Activated effector memory CD4-positive, alpha-beta T cell treated with anti-CD3 and anti-CD28 coated beads, Interleukin-2, amount 50 U/mL, for 16 hours (primary cell): Measurements from ENCODE around the gene TUBB1.

Experiments used
- DNase-seq: peaks from one replicate; pipeline ENCODE4 v3.0.0-alpha.2; 2020

Gene TUBB1

DNA sequence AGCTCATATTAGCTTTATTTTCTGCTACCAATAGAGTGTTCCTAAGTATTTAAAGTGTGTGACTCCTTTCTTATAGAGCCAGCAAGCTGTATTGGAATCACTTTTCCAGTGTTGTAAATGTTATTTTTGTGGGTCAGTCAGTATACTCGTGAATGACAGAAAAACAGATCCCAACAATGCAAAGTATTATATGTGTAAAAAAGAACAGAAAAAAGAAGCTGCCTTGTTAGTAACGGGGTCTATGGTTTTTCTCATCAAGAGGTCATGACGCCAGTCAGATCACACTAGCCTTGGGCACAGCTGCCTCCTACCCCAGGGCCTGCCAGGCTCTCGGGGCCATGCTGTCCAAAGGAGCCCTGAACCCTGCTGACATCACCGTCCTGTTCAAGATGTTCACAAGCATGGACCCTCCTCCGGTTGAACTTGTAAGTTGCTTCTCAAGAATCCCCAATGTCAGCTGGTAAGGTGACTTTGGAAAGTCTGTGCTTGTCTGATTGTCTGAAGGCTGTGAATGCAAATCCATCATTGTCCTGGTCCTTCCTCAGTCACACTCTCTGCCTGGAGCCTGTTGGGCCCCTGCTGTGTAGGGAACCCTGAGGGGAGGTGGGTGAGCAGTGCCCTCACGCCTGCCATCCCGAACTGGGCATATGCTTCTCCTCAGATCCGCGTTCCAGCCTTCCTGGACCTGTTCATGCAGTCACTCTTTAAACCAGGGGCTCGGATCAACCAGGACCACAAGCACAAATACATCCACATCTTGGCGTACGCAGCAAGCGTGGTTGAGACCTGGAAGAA lies 28.4 kb upstream of the TUBB1 start:
- DNase-seq, result peak; percentile 34

GRCh38 chr20:58991715-58992114 lies 27.5 kb upstream of the TUBB1 start:
- peak; percentile 36 for DNase-seq

DNA sequence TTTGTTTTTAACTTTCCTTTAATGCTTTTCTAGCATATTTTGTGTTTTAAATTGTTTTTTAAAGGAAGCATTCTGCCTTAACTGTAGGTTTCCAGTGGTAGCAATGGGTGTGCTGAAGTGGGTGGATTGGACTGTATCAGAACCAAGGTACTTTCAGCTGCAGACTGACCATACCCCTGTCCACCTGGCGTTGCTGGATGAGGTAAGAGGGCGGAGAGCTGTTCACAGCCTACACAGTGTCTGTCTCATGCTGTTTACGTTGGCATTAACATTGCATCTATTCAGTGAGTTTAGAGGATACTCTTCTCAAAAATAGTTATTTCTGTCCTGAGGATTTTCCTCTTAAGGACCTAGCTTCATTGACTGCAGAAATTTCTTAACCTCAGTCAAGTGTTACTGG lies 26.3 kb upstream of the TUBB1 start:
- DNase-seq, result no peak

DNA sequence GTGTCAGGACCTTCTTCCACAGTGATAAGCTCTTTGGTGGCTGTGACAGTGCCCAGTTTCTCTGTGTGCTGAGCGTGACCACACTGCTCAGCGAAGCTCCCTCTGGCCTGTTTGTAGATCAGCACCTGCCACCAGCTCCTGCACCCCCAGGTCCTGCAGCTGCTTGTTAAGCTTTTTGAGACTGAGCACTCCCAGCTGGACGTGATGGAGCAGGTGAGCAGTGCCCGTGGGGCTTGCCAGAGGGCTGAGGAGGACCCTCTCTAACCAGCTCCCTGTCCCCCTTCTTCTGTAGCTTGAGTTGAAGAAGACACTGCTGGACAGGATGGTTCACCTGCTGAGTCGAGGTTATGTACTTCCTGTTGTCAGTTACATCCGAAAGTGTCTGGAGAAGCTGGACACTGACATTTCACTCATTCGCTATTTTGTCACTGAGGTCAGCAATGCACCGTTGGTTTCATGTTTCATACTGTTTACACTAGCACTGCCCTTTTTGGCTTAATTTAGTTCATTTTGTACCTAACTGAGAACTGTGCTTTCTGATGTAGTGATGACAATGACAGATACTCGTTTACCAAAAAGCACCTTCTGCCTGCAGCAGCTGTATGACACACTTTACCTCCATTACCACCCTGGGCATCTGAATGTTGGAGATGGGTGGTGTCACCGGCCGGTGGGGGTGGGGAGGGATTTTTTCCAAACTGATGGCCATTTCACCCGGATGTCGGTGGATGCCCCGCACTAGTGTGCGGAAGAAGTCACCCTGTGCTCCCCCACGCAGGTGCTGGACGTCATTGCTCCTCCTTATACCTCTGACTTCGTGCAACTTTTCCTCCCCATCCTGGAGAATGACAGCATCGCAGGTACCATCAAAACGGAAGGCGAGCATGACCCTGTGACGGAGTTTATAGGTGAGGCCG lies 25.6 kb upstream of the TUBB1 start:
- DNase-seq, result peak; percentile 60

DNA sequence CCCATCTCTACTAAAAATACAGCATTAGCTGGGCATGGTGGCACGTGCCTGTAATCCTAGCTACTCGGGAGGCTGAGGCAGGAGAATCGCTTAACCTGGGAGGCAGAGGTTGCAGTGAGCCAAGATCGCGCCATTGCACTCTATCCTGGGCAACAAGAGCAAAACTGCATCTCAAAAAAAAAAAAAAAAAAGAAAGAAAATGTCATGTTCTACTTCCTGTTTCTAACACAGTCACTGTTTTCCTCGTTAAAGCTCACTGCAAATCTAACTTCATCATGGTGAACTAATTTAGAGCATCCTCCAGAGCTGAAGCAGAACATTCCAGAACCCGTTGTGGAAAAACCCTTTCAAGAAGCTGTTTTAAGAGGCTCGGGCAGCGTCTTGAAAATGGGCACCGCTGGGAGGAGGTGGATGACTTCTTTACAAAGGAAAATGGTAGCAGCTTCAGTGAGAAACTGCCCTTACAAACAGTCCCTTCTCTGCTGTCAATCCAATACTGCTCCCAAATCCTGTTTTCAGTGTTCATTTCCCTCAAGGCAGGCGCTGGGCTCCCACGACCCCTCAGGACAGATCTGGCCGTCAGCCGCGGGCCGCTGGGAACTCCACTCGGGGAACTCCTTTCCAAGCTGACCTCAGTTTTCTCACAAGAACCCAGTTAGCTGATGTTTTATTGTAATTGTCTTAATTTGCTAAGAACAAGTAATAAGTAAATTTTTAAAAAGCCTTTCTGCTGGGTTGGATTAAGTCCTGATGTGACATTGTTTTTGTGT lies 24.7 kb upstream of the TUBB1 start:
- DNase-seq, result peak; percentile 38

GRCh38 chr20:58995461-58996225 lies 23.6 kb upstream of the TUBB1 start:
- peak; percentile 54 for DNase-seq

DNA sequence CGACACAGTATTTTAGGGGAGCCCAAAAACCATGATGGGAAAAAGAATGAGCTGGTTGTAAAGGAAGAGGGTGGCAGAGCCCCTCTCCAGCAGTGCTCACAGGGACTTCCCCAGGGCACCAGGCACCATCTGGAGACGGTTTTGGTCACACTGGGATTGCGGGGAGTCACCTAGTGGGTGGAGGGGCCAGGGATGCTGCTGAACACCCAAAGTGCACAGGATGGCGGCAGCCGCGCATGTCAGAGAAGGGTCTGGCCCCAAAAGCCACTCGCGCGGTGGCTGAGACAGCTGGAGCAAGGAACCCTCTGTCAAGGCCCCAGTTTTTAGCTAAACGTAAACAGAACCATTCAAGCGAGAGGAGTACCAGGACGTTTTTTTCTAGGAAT lies 23.0 kb upstream of the TUBB1 start:
- peak; percentile 46 for DNase-seq

DNA sequence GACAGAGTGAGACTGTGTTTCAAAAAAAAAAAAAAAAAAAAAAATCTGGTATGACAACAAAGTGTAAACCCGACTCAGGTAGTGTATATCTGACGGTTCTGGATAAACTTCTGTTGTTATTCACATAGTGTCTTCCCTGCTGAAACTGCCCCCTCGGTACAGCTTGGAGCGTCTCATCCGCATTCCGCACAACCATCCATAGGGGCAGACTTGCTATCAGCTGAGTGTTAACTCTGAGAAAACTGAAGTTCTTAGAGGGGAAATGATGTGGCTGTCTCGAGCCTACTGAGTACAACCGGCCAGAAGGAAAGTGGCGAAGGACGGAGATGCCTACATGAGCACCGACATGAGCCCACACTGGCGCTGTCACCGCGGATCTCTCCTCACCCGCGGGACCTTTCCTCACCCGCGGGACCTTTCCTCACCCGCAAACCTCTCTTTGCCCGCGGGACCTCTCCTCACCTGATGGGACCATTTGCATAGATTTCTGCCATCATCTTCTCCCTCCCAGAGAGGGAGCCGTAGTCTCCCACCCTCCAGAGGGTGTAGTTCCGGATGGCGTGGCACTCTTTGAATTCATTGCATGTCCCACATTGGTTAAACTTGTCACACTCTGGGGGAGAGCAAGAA lies 22.0 kb upstream of the TUBB1 start:
- peak; percentile 52 for DNase-seq

- DNase-seq, result peak; percentile 30
Measured at GRCh38 chr20:58998656-58999055, 20.6 kb upstream of the TUBB1 start.

GRCh38 chr20:59000326-59000725 lies 18.9 kb upstream of the TUBB1 start:
- DNase-seq, result peak; percentile 39

DNA sequence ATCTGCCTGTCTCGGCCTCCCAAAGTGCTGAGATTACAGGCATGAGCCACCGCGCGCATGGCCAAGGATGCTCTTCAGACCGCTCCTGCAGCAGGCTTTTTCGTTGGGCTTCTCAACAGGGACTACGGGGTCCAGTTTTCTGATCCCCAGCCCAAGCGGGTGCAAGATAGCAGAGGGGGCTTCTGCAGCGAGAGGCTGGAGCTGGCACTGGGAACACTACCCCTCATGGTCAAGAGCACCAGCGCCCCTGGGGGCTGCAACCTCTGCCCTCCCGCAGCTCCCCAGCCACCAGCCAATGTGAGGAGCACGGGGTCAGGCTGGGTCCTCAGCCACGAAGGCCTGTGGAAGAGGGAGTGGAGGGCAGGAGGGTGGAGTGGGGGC lies 18.2 kb upstream of the TUBB1 start:
- no peak for DNase-seq

- DNase-seq, result peak; percentile 62
Measured at GRCh38 chr20:59001449-59002171, 17.6 kb upstream of the TUBB1 start.

DNA sequence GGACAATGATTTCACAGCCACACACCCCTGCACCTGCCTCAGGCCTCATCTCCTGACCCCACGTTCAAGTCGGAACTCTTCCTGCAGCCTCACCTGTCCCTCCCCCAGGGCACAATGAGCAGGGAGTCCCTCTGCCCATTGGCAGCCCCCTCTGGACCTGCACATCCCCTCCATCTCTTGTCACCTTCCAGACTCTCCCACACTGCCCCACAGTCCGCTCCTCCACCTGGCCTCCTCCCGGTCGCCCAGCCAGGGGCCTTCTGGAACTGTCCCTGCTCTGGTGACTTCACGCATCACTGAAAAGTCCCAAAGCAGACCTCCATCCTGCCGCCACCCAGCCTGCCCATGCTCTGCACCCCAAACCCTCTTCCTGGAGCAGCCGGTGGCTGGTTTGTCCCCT lies 16.8 kb upstream of the TUBB1 start:
- DNase-seq, result peak; percentile 54

DNA sequence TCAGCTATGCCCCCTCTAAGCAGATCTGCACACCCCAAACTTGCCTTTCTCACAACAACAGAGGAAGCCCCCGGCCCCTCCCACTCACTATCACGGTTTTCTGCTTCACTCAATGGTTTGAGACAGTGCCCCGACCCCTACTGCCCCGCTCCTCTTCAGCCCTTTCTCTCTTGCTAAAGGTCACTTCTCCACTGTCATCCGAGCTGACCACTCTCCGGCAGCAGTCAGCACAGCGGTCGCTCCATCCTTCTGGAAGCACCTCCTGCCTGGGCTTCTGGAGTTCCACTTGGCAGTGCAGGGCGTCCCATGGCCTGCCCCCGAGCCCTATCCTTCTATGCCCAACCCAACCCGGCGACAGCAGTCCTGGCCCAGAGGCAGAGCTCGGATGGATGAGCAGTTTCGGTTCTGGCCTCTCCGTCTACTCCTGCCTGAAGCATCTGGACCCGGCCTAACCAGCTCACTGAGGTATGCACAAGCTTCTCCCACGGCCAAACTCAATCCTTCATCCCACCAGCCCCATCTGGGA lies 16.3 kb upstream of the TUBB1 start:
- peak; percentile 54 for DNase-seq

DNA sequence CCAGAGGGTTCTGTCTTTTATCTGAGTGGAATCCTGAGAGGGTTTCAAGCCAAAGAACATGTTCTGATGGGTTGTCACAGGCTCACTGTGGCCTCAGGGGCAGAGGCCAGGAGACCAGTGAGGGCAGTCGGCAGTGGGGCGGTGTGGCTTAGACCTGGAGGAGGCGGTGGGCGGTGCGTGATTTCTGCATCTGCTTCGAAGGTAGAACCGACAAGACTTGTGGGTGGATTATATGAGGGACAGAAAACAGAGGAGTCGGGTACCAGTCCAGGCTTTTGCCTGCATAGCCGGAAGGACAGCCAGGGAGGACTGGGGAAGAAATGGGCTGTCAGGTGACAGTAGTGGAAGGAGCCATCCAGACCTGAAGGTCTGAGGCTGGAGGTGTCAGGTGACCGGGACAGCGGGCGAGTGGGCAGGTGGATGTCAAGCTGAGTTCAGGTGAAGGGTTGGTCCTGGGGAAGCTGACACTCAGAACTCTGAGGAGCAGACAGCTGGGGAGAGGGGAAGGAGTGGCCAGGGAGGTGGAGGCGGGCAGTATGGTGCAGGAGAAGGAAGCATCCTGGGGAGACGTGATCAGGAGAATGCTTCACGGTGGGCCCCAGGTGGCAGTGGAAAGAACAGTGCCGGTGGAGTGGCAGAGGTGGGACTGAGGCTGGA lies 15.3 kb upstream of the TUBB1 start:
- DNase-seq, result peak; percentile 57

GRCh38 chr20:59004493-59004762 lies 14.8 kb upstream of the TUBB1 start:
- peak; percentile 85 for DNase-seq

DNA sequence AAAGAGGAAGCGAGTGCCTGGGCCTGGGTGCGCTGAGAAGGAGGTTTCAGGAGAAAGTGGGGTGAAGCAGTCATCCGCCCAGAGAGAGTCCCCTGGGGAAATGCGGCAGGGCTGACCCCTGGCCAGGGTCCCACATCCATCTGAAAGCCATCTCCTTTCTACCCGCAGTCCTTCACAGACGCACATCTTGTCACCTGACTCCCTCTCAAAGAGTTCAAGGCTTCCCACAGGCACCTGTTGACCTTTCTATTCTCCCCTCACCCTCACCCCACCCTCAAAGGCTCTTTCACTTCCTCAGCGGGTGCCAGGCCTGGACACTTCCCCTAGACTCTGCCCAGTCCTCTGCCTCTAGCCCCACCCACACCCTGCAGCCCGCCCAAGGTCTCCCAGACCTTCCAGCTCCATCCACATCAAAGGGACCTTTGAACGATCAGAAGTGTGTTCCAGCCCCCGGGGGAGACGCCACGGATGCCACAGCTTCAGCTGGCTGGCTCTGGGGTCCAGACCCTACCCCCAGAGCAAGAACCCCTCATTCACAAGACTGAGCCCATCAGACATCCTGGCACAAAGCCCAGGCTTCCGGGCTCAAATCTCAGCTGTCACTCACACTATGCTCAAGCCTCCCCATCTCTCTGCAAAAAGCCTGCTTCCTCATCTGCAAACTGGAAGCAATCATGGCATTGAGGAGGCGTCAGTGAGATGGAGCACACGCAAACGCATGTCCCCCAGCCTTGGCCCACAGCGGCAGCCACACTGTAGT lies 14.3 kb upstream of the TUBB1 start:
- peak; percentile 74 for DNase-seq

- DNase-seq, result no peak
Measured at GRCh38 chr20:59005523-59006166, 13.6 kb upstream of the TUBB1 start.

DNA sequence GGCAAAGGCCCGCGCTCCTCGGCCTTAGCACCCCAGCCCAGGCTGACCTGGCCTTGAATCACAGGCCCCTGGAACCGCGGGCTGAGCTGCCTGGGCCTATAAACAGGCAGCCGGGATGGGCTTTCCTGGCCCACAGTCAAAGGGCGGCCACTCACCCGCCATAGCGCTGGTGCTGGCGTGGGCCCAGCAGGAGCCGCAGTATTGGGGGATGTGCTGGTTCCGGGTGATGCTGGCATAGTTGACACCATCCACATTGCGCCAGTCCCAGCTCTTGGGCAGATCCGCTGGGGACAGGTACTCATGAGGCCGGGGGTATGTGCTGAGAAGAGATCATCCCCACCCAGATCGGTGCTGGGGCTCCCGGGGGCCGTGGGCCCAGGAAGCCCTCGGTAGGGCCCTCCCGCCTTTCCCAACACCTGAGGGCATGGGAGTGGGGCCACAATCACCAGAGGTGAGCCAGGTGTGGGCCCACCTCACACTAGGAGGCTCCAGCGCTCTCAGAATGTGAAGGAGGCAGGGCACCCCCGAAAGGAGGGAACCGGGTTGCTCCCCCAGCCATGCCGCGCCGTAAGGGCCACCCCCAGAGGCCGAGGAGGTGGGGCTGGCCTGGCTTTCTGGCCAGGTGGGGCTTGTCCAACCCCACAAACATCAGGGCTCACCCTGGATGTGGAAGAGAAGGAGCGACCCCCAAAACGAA lies 12.9 kb upstream of the TUBB1 start:
- peak; percentile 63 for DNase-seq
